Prostate gland (tissue), 2 donors: ENCODE data around the gene TBX5.

Experiments
- POLR2A ChIP-seq: fragments of 450-650 bp; IDR thresholded peaks from one replicate; pipeline ENCODE4 v1.6.1; 2016; ENCODE audit warnings: antibody characterized with exemption, mild to moderate bottlenecking
- POLR2AphosphoS5 ChIP-seq: sonication (generic); formaldehyde crosslinking; IDR thresholded peaks from one replicate; pipeline ENCODE4 v1.6.1; 2017; ENCODE audit warnings: antibody characterized with exemption
- TF ChIP-seq, protein P1 (sequence below), 4 experiments: fragments of 200-600 bp in 2 of 4; fragments of 450-650 bp in 2 of 4; sonication (generic) in 2 of 4; IDR thresholded peaks; 1 replicate in 3 of 4; 2 replicates in 1 of 4; pipeline ENCODE4 v1.5.1; 2016 to 2019; ENCODE audit warnings: antibody characterized with exemption in 4 of 4, mild to moderate bottlenecking in 2 of 4, moderate library complexity in 2 of 4

- TF ChIP-seq, protein P1, sequence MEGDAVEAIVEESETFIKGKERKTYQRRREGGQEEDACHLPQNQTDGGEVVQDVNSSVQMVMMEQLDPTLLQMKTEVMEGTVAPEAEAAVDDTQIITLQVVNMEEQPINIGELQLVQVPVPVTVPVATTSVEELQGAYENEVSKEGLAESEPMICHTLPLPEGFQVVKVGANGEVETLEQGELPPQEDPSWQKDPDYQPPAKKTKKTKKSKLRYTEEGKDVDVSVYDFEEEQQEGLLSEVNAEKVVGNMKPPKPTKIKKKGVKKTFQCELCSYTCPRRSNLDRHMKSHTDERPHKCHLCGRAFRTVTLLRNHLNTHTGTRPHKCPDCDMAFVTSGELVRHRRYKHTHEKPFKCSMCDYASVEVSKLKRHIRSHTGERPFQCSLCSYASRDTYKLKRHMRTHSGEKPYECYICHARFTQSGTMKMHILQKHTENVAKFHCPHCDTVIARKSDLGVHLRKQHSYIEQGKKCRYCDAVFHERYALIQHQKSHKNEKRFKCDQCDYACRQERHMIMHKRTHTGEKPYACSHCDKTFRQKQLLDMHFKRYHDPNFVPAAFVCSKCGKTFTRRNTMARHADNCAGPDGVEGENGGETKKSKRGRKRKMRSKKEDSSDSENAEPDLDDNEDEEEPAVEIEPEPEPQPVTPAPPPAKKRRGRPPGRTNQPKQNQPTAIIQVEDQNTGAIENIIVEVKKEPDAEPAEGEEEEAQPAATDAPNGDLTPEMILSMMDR (IDR thresholded peaks at IDR 0.05) = no peak
- TF ChIP-seq POLR2A (no peak), POLR2AphosphoS5 (no peak)
These were observed 2.0 kb upstream of the TBX5 start for GRCh38 chr12:114407842-114408411.
